ENCODE data around the gene GJA3.

GJA3 gene

GRCh38 chr13:20128459-20128931 is 32.4 kb downstream of the GJA3 start:
- DNase-seq (ENCODE audit: low read depth in 2 of 2): no peak

DNA sequence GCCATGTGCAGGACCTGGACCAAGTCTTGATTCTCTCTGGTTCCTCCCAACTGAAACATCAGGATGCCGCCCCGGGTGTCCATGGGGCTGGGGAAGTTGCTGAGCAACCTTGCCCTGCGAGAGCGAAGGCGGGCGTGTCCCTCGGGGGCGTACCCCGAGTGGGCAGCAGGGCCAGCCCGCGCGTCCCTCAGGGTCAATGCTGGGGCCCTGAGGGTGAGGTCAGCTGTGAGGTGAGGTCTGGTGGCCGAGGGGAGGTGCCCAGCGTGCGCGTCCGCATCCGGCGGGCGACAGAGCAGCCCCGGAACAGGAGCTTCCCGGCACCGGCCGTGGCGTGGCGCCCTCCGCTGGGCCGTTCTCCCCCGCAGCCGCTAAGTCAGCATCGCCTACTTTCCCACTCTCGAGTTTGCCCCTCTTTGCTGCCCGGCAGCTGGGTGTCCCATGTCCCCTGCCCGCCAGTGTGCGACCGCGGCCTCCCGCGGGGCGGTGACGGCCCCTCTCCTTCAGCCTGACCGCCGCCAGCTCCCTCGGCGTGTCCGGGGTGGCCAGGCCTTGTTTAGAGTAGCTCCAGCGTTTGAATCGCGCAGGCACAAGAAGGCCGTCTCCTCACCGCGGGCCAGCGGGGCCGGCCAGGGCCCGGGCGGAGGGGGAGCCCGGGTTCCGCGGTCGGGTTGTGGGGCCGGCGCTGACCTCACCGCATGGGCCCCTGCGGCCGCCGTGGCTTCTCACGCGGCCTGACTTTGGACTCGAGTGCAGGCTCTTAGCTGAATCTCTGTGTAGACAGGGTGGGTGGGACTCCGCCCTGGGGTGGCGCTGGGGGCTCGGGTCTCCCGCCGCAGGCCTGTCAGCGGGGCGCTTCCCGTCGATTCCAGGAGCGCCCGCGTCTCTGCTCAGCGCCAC is 33.0 kb downstream of the GJA3 start:
- peak in 1 of 2 donors; percentile 14 for DNase-seq (ENCODE audit: low read depth in 2 of 2)

- DNase-seq (ENCODE audit: low read depth in 2 of 2): no peak
Measured at GRCh38 chr13:20127262-20127561, 33.6 kb downstream of the GJA3 start.

- DNase-seq (ENCODE audit: low read depth in 2 of 2): no peak
Measured at GRCh38 chr13:20126541-20127261, 34.2 kb downstream of the GJA3 start.

- no peak for DNase-seq (ENCODE audit: low read depth in 2 of 2)
Measured at GRCh38 chr13:20125783-20126165, 35.1 kb downstream of the GJA3 start.

- no peak for DNase-seq (ENCODE audit: low read depth in 2 of 2)
Measured at GRCh38 chr13:20125129-20125782, 35.6 kb downstream of the GJA3 start.

DNA sequence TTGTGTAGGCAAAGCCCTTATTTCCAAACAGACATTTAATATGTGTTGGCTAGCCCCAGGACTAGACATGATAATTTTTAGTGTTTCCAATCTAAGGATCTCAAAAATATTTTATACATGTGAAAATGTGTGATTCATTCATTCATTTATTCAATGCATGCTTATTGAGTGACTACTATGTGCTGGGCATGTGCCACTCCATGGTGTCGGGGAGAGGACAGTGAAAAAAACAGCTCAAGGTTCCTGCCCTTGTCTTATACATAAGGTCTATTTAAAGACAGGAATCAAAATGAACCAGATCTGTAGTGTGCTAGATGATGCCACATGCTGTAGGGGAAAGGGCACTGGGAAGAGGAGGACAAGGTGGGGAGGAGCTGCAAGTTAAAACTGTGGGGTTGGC is 36.5 kb downstream of the GJA3 start:
- no peak for DNase-seq (ENCODE audit: low read depth in 2 of 2)

DNA sequence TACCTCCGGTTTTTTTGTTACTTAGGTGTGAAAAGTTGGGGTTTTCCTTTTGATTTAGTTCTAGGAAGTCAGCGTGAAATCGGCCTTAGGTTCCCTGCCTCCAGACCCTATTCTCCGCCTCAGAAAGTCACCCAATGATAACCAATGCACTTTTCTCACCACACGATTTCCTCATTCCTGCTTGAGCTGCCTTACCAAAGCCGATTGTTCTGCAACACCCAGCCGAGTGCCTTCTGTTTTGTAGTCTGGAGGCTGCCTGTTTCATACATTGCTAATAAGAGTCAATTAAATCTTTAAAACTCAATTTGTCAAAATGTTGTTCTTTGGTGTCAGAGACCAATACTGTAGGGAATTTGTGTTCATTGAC is 39.7 kb downstream of the GJA3 start:
- no peak for DNase-seq (ENCODE audit: low read depth in 2 of 2)

DNA sequence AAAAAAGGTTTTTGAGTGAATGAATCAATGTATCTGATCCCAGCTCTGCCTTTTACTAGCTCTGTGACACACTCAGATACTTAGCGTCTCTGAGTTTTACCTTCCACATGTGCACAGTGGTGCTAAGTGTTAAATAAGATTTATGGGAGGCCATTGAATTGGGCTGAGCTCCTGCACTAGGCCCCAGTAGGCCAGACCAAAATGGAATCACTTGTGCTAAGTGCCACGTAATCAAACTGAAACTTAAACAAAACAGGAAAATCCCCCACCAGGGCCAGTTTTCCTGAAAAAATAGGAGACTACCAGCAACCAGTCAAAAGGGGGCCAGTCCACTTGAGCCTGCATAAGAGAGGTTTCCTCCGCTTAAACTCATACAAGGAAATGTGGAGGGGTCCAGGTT is 40.9 kb downstream of the GJA3 start:
- no peak for DNase-seq (ENCODE audit: low read depth in 2 of 2)

GRCh38 chr13:20118268-20119140 is 42.3 kb downstream of the GJA3 start:
- DNase-seq (ENCODE audit: low read depth in 2 of 2): no peak

- no peak for DNase-seq (ENCODE audit: low read depth in 2 of 2)
Measured at GRCh38 chr13:20116213-20116612, 44.6 kb downstream of the GJA3 start.

DNA sequence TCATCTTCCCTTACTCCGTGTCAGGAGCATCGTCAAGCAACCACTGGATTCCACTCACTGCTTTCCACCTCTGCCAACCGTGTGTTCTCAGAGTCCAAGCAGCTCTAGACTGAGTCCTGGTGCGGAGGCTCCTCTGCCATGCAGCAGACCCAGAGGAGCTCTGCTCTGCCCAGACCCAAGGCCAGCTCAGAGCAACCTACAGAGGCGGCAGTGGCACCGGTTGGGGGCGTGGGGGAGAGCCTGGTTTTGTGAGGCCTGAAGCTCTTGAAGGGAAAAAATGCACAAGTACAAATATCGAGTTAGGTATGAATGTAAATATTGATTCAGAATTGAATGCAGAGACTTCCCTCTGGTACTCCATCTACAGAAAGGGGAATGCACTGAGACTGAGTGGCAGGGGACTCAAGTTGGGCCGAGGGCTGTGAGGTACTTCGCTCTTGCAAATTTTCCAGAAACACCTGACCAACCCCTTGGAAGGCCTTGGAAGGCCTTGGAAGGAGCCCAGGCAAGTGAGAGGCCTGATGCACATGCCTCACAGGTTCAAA is 46.7 kb downstream of the GJA3 start:
- DNase-seq (ENCODE audit: low read depth in 2 of 2): no peak

- DNase-seq (ENCODE audit: low read depth in 2 of 2): no peak
Measured at GRCh38 chr13:20109037-20109436, 51.8 kb downstream of the GJA3 start.

GRCh38 chr13:20106742-20107141 is 54.1 kb downstream of the GJA3 start:
- DNase-seq (ENCODE audit: low read depth in 2 of 2): no peak

DNA sequence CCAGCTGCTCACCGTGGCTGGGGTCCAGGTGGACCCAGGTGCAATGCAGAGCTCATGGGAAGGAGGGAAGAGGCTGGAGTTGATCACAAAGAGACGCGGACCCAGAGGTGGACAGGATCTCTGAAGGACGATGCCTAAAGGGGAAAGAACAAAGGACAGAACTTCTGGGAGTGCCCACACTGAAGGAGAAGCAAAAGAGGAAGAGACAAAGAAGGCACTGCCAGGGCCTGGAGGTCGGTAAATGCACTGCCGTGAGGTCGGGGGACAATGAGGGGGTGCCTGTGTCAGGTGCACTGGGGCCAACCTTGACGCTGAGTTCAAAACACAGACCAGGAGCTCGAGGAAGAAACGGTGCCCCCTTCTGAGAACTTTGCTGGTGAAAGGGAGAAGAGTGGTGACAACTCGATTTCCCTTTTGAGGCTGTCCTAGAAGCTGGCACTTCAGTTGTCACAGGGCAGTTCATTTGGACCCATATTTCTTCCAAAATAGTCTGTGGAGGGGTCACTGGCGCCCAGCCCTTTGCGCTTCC is 55.6 kb downstream of the GJA3 start:
- DNase-seq (ENCODE audit: low read depth in 2 of 2): no peak

GRCh38 chr13:20102525-20103180 is 58.2 kb downstream of the GJA3 start:
- DNase-seq (ENCODE audit: low read depth in 2 of 2): no peak

DNA sequence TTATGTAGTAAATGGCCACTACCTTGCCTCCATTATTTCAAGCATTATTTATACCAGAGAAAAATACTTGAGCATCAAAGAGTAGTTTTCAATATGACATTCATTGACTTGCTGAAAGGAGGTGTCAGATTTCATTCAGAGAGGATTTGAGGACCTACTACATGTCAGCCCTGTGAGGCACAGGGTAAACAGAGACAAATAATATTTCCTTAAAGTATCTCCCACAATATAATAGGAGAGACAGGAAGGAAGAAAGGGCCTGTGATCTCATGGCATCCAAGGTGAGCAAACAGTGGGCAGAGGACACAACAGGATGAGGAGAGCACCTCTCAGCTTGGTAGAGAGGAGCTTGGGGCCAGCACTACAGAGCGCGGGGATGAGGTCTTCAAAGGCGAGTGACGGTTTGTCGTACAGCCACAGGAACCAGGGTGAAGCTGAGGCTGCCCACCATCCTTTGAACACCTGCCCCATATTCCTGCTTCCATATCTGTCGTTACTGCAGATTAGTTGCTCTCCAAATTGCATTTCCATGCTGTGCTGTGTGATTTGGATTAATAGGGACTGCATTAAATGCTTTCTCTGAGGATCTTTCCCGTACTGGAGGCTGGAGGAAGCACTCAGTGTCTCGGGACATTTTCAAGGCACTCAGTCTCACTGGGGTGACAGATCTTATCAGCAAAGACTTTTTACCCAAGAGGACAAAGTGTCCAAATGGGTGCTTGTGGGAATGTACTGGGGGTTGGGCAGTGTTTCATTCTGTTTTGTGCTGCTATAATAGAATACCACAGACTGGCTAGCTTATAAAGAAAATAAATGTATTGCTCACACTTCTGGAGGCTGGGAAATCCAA is 59.2 kb downstream of the GJA3 start:
- DNase-seq (ENCODE audit: low read depth in 2 of 2): no peak

DNA sequence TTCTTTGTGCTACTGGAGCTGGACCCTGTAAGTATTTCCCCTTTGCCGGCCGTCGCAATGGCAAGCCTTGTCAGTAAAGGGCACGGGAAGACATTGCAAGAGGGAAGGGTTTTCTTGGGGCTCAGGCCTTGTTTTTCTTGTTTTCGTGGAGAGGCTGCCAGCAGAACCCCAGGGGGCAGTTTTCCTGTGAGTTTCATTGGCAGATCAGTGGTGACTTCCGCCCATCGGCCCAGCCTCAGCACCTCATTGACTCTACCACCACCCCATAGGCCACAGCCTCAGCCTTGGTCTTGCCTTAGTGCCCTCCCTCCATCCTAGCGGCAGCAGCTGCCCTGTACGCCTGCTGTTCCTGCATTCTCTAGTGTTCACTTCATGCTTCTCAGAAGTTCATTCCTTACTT is 61.5 kb downstream of the GJA3 start:
- DNase-seq (ENCODE audit: low read depth in 2 of 2): no peak

DNA sequence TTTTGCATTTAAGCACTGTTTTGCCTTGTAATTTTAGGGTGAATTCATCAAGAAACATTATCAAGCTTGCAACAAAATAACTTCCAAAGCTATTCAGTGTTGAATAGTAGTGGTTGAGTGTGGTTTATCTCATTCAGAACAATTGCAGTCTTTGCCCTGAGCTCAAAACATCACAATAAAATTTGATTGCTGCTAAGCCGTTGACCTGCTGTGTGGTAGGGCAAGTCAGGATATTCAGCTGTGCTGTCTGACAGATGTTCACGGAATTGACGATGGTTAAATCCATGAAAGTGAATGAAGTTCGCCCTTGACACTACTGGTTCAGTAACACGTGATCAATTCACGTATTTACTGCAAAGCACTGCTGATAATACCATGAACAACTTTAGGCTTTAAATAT is 66.9 kb downstream of the GJA3 start:
- DNase-seq (ENCODE audit: low read depth in 2 of 2): no peak

- DNase-seq (ENCODE audit: low read depth in 2 of 2): no peak
Measured at GRCh38 chr13:20090349-20090748, 70.5 kb downstream of the GJA3 start.

Measured in stimulated activated CD4-positive, alpha-beta T cell treated with anti-CD3 and anti-CD28 coated beads, Interleukin-15, amount 100 ng/mL, for 48 hours (primary cell).